ENCODE data around the gene HKDC1.

The HKDC1 gene

DNA sequence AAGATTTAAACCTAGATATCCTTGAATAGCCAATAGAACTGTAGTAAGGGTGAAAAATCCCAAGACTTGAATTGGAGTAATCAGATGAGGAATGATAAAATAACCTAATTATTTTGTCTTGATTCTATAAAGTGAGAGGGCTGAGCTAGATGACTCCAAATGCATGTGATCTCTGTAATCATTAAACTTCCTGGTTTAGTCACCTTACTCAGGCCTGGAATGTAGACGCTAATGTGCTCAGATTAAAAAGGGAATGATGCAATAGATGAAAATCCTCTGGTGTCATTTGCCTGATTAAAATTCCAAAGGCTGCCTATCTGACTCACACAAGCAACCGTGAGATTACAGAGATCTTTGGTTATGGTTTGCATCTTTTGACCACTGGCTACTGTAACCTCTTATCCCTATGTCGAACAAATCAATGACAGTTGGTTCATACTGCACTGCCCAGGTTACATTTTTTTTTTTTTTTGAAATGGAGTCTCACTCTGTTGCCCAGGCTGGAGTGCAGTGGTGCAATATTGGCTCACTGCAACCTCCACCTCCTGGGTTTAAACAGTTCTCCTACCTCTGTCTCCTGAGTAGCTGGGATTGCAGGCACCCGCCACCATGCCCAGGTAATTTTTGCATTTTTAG, 2.9 kb upstream of the HKDC1 start:
- no peak for DNase-seq

GRCh38 chr10:69218831-69219230, 1.3 kb upstream of the HKDC1 start:
- DNase-seq, result no peak

DNA sequence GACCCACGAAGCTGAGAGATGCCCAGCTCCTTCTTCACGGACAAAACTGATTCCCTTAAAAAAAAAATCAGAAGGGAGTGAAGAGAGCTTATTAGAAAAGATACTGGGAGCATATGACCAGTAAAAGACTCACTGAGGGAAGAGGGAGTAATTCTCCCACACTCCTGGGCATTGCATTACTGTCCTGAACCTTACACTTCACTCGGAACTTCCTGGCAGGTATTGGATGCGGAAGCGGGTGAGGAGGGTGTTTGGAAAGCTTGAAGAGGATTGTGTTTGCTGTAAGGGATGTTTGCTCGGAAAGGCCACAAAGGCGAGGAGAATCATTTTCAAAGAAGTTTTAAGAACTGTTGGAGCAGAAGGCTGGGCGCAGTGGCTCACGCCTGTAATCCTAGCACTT, 375 bp downstream of the HKDC1 start:
- no peak for DNase-seq

DNA sequence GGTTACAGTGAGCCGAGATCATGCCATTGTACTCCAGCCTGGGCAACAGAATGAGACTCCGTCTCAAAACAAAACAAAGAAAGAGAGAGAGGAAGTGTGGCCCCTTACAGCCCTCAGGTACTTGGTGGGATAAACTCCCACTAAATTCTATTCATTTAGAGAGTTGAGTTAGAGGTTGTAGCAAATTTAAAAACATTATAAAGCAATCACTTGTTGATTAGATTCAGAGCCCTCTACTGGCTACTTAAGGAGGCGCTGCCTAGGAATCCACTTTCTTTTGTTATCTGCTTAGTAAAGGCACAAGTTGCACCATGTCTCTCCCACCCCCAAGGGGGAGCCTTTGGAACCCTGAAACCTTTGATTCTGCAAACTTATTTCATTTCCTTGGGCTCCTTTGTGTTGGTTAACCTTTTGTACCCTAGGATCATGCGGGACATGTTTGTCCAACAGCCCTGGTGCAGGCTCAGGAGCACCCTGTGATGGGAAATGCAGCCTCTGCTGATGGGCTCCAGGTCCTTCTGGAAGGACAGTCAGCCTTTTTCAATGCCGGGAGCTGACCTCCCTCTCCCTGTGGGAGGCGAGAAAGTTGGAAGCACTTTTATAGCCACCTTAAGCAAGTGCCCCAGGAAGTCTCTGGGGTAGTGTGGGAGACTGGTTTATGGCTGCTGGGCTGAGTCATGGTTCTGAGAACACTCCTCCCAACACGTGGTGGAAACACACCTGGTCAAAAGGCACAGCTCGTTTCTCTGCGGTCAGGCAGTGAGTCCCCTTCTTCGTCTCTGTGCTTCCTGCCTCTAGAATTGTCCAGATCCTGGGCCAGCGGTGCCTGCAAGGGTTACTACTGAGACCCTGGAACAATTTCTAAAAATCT, 2.3 kb downstream of the HKDC1 start:
- no peak for DNase-seq

GRCh38 chr10:69223028-69223342, 2.9 kb downstream of the HKDC1 start:
- DNase-seq, result no peak

DNA sequence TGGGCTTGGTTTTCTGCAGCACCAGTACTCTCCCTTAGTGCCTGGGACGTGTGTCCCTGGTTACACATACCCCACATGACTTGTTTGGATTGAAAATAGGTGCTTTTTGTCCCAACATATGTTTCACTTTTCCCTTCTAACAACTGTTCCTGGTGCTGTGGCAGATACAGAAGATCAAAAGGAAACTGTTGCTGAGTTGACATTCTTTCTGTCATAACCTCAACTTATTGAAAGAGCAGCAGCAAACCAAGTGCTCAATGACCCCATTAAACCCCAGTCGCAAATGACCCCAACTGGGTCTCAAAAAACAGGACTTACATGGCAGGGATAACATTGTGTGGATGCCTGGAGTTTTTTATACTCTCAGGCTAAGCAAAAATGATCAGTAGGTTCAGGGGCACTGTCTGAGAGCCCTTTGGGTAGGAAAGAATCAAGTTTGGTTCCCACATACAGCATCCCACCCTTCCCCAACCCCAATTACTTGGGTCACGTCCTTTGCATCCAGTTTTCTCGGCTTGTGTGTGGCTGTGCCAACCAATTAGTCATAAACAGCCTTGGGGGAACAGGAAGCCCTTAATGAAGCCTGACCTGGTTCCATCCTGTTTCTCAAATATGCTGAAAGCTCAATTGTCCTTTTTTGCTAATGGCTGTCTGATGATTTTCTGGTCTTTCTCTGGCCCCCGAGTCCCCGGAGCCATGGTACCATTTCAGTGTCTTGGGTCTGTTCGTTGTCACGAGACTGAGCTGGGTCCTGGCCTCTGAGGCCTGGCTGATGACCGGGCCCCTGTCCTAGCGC, 4.9 kb downstream of the HKDC1 start:
- DNase-seq, result no peak

GRCh38 chr10:69225681-69226080, 5.5 kb downstream of the HKDC1 start:
- DNase-seq, result no peak

DNA sequence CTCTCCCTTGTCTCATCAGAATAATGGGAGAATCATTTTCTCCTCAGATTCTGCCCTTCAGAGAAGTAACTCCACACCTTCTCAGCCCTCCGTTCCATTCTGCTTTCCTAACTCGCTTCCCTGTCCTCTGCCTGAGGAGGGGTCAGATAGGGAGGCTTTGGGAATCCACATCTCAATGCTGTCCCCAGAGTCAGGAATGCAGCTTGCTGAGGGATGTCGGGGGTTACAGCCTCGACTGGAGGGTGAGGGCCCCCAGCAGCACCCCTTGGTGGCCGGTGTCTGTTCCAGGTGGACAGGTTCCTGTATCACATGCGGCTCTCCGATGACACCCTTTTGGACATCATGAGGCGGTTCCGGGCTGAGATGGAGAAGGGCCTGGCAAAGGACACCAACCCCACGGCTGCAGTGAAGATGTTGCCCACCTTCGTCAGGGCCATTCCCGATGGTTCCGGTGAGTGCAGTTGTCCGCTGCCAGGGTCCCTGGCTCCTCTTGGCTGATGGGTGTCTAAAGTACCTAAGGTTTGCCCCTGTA, 6.9 kb downstream of the HKDC1 start:
- no peak for DNase-seq

DNA sequence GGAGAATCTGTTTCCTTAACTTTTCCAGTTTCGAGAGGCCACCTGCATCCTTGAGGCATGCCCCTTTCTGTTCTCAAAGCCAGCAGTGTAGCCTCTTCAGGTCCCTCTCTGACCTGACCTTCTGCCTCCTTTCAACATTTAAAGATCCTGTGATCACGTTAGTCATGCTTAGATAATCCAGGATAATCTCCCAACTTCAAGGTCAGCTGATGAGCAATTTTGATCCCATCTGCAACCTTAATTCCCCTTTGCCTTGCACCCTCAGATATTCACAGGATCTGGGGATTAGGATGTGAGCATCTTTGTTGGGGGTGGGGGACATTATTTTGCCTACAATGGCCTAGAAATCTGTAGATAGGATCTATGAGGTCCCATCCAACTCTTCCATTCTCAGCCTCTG, 8.0 kb downstream of the HKDC1 start:
- DNase-seq, result no peak

DNA sequence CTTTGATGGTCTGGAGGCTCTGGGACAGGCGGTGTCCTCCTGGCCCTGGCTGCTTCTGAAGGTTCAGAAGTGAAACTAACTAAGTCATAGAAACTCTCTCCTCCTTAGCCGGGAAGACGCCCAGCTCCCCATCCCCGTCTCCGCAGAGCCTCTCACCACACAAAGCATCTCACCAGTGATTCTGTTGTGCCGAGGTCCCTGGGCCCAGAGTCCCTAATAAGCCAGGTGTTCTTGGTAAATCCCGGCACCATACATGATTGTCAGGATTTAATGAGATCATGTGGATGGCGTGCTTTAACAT, 9.4 kb downstream of the HKDC1 start:
- no peak for DNase-seq

GRCh38 chr10:69230128-69230527, 10.0 kb downstream of the HKDC1 start:
- DNase-seq, result no peak

GRCh38 chr10:69232252-69232651, 12.1 kb downstream of the HKDC1 start:
- DNase-seq, result peak; percentile 37

- DNase-seq, result no peak
Observed at GRCh38 chr10:69232736-69233480, 12.8 kb downstream of the HKDC1 start.

DNA sequence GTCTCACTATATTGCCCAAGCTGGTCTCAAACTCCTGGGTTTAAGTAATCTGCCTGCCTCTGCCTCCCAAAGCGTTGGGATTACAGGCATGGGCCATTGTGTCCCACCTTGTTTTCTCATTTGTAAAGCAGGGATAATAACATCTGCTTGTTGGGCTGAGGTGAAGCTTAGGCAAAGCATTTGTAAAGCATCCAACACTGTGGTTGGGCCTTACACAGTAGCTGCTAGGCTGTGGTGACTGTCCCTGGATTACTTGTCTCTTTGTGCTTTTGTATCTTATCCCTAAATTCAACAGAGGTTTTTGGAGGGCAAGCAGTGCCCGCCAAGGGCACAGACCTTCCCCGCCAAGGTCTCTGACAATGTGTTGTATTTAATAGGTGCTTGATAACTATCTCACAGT, 14.3 kb downstream of the HKDC1 start:
- no peak for DNase-seq

GRCh38 chr10:69237528-69238159, 17.5 kb downstream of the HKDC1 start:
- peak; percentile 84 for DNase-seq

GRCh38 chr10:69239136-69239535, 19.0 kb downstream of the HKDC1 start:
- no peak for DNase-seq

- no peak for DNase-seq
Observed at GRCh38 chr10:69239816-69240434, 19.8 kb downstream of the HKDC1 start.

GRCh38 chr10:69240455-69240854, 20.3 kb downstream of the HKDC1 start:
- DNase-seq, result no peak

DNA sequence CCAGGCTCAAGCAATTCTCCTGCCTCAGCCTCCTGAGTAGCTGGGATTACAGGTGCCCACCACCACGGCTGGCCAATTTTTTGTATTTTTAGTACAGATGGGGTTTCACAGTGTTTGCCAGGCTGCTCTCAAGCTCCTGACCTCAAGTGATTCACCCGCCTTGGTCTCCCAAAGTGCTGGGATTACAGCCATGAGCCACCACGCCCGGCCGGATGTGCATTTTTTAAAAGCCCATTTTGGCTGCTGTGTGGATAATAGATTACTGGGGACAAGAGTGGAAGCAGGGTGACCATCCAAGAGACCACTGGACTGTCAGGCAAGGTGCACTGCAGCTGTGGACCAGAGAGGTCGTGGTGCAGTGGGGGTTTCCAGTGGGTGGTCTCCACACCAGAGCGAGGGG, 21.4 kb downstream of the HKDC1 start:
- no peak for DNase-seq

DNA sequence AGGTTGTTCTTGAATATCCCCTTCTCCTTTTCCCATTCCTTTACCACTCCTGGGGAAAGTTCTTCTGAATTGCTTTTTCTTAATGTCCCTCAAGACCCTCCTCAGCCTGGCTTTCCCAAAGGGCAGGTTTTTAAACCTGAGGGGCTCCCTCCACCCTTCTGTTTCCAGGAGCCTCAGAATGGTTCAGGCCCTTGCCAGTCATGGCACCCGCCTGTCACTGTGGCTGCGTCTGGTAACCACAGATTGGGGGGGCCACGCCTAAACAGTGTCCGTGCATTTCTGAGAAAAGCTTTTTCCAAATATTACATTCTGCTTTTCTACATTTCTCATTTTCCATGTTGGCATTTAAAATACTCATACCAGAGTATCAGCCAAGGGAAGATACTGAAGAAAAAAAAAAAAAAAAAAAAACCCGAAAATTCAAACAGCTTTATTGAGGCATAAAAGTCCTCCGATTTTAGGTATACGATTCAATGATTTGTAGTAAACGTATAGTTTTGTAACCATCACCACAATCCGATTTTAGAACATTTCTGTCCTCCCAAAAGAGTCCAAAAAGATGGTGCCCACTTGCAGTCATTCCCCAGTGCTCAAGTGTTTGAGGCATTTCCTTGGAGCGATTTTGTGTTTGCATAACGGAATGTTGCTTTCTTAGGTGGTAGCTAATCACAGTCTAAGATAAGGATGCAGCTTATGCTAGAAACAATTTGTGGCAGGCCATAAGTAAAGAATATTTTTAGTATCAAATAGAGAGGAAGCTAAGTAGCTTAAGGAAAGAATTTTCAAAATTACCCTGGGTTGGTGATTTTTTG, 22.1 kb downstream of the HKDC1 start:
- no peak for DNase-seq

- DNase-seq, result no peak
Observed at GRCh38 chr10:69242852-69243212, 22.7 kb downstream of the HKDC1 start.

All from T1000 (cell line).